A549 (cell line): Measurements from ENCODE around the gene CCDC170. TPM values are rescaled to one million over a fixed set of nuclear protein-coding genes. Genes with fewer than 3 reads are reported as not detected.

Experiments
- ATAC-seq, 2 experiments: fragments of 200-7000 bp in 1 of 2; fragments of >200 bp in 1 of 2; cut with Nextera tagmentation in 1 of 2; cut with Tn5 transposase in 1 of 2; 3 replicates each; pipeline versions ENCODE4 v1.8.0 to v1.9.1; 2018 to 2020; ENCODE audit warnings: mild to moderate bottlenecking in 1 of 2, moderate library complexity in 1 of 2
- CTCF ChIA-PET: fragments of 300-600 bp; sonication (Branson Sonifier 250); formaldehyde crosslinking; extraction: SDS; loops from one replicate; lab custom pipeline; 2021; ENCODE audit warnings: antibody characterized with exemption, inconsistent platforms; lab: Yijun Ruan, JAX
- POLR2A ChIA-PET: fragments of 350-600 bp; formaldehyde crosslinking; extraction: SDS; loops from one replicate; lab custom pipeline; 2021; ENCODE audit warnings: antibody characterized with exemption, inconsistent platforms; lab: Yijun Ruan, JAX
- DNase-seq, 2 experiments: peaks; one replicate each; pipeline versions ENCODE4 v3.0.0 to v3.0.0-alpha.2; 2011 to 2016; ENCODE audit warnings: low read depth in 1 of 2, low spot score in 1 of 2
- FAIRE-seq: peaks from 2 replicates; lab custom pipeline; 2011; peaks lifted over from hg19 to GRCh38; lab: Jason Lieb, UNC
- H3K27ac ChIP-seq, 2 experiments: fragments of >200 bp; sonication (Bioruptor Twin); formaldehyde crosslinking; 3 replicates each; pipeline ENCODE4 v1.5.1; 2016 to 2017
- H3K4me1 ChIP-seq: fragments of >200 bp; sonication (Bioruptor Twin); formaldehyde crosslinking; 3 replicates; pipeline ENCODE4 v1.6.1; 2016
- H3K4me2 ChIP-seq: fragments of >200 bp; sonication (Bioruptor Twin); formaldehyde crosslinking; 3 replicates; pipeline ENCODE4 v1.6.1; 2016
- H3K4me3 ChIP-seq: fragments of >200 bp; sonication (Bioruptor Twin); formaldehyde crosslinking; 3 replicates; pipeline ENCODE4 v1.5.1; 2016
- H3K9me3 ChIP-seq: fragments of >200 bp; sonication (Bioruptor Twin); formaldehyde crosslinking; 3 replicates; pipeline ENCODE4 v1.6.1; 2016
- ATOH8 ChIP-seq: fragments of 250-450 bp; sonication (Bioruptor Pico); IDR thresholded peaks from 2 replicates; pipeline ENCODE4 v1.5.0; 2020; ENCODE audit warnings: low read depth, mild to moderate bottlenecking, moderate library complexity
- BCL3 ChIP-seq: fragments of >200 bp; sonication (Bioruptor Twin); formaldehyde crosslinking; IDR thresholded peaks from 3 replicates; pipeline ENCODE4 v1.6.1; 2016
- CBX8 ChIP-seq: fragments of 200-600 bp; sonication (generic); IDR thresholded peaks from 2 replicates; pipeline ENCODE4 v1.6.1; 2016
- CHD2 ChIP-seq: fragments of 150-350 bp; IDR thresholded peaks from 2 replicates; pipeline ENCODE4 v1.6.1; 2014; ENCODE audit warnings: low read length; ENCODE audit not compliant: partially characterized antibody
- CHD4 ChIP-seq: fragments of 200-600 bp; sonication (generic); IDR thresholded peaks from 2 replicates; pipeline ENCODE4 v1.6.1; 2016; ENCODE audit warnings: antibody characterized with exemption, mild to moderate bottlenecking, borderline replicate concordance
- CTCF ChIP-seq: fragments of >200 bp; sonication (Bioruptor Twin); formaldehyde crosslinking; IDR thresholded peaks from 3 replicates; pipeline ENCODE4 v1.5.1; 2016
- EHF ChIP-seq: fragments of 250-450 bp; sonication (Bioruptor Pico); IDR thresholded peaks from 2 replicates; pipeline ENCODE4 v1.5.0; 2020; ENCODE audit warnings: mild to moderate bottlenecking
- ELK1 ChIP-seq: fragments of 150-350 bp; IDR thresholded peaks from 2 replicates; pipeline ENCODE4 v1.6.1; 2014; ENCODE audit warnings: low read depth, mild to moderate bottlenecking, low read length
- EP300 ChIP-seq, 2 experiments: fragments of >200 bp; sonication (Bioruptor Twin); formaldehyde crosslinking; IDR thresholded peaks; 2 replicates in 1 of 2; 3 replicates in 1 of 2; pipeline ENCODE4 v1.6.1; 2016 to 2017
- ESRRA ChIP-seq: fragments of 150-350 bp; IDR thresholded peaks from 2 replicates; pipeline ENCODE4 v1.6.1; 2014; ENCODE audit warnings: mild to moderate bottlenecking, low read length, borderline replicate concordance
- FOSB ChIP-seq: fragments of 250-450 bp; sonication (Bioruptor Pico); IDR thresholded peaks from 2 replicates; pipeline ENCODE4 v1.5.0; 2020; ENCODE audit warnings: mild to moderate bottlenecking, moderate library complexity
- FOXS1 ChIP-seq: fragments of 250-450 bp; sonication (Bioruptor Pico); IDR thresholded peaks from 2 replicates; pipeline ENCODE4 v1.5.0; 2020; ENCODE audit warnings: mild to moderate bottlenecking, moderate library complexity
- GATA3 ChIP-seq: IDR thresholded peaks from 2 replicates; pipeline ENCODE4 v1.6.1; 2012; ENCODE audit warnings: borderline replicate concordance
- HES2 ChIP-seq: fragments of >200 bp; sonication (Bioruptor Twin); formaldehyde crosslinking; IDR thresholded peaks from 2 replicates; pipeline ENCODE4 v1.6.1; 2016
- HMGXB4 ChIP-seq: fragments of 250-450 bp; sonication (Bioruptor Pico); IDR thresholded peaks from 2 replicates; pipeline ENCODE4 v1.5.0; 2021; ENCODE audit warnings: mild to moderate bottlenecking, moderate library complexity, borderline replicate concordance
- JUN ChIP-seq, 2 experiments: fragments of >200 bp; sonication (Bioruptor Twin); formaldehyde crosslinking; IDR thresholded peaks; 2 replicates in 1 of 2; 3 replicates in 1 of 2; pipeline ENCODE4 v1.6.1; 2016 to 2017
- JUNB ChIP-seq: fragments of >200 bp; sonication (Bioruptor Twin); formaldehyde crosslinking; IDR thresholded peaks from 2 replicates; pipeline ENCODE4 v1.6.1; 2016
- MAZ ChIP-seq: fragments of 150-350 bp; IDR thresholded peaks from 2 replicates; pipeline ENCODE4 v1.6.1; 2014; ENCODE audit warnings: antibody characterized with exemption, low read depth, low read length, borderline replicate concordance
- NFE2L2 ChIP-seq: fragments of 150-350 bp; conservative IDR thresholded peaks from 2 replicates; pipeline ENCODE4 v1.6.1; 2014; ENCODE audit warnings: low read length
- PBX3 ChIP-seq: IDR thresholded peaks from 2 replicates; pipeline ENCODE4 v1.6.1; 2012
- PHF8 ChIP-seq: fragments of 200-600 bp; sonication (generic); IDR thresholded peaks from 2 replicates; pipeline ENCODE4 v1.6.1; 2016; ENCODE audit warnings: low read depth, mild to moderate bottlenecking, antibody characterized with exemption, moderate library complexity, borderline replicate concordance
- POLR2AphosphoS2 ChIP-seq: conservative IDR thresholded peaks from 2 replicates; pipeline ENCODE4 v1.6.1; 2012; ENCODE audit warnings: low read length, improper control_type of control experiment, inconsistent platforms
- RAD21 ChIP-seq, 2 experiments: fragments of >200 bp in 1 of 2; sonication (Bioruptor Twin) in 1 of 2; formaldehyde crosslinking in 1 of 2; IDR thresholded peaks in 1 of 2; conservative IDR thresholded peaks in 1 of 2; 2 replicates in 1 of 2; 3 replicates in 1 of 2; pipeline ENCODE4 v1.6.1; 2012 to 2018; ENCODE audit warnings: inconsistent platforms in 1 of 2
- RFX5 ChIP-seq: fragments of 450-650 bp; IDR thresholded peaks from 2 replicates; pipeline ENCODE4 v1.7.1; 2014; ENCODE audit warnings: antibody characterized with exemption, mild to moderate bottlenecking, moderate library complexity
- ZC3H11A ChIP-seq: fragments of 450-650 bp; IDR thresholded peaks from 2 replicates; pipeline ENCODE4 v1.6.1; 2014; ENCODE audit warnings: antibody characterized with exemption, mild to moderate bottlenecking
- ZFP36 ChIP-seq: fragments of 450-650 bp; IDR thresholded peaks from 2 replicates; pipeline ENCODE4 v1.6.1; 2014; ENCODE audit warnings: borderline replicate concordance; ENCODE audit not compliant: partially characterized antibody
- ZSCAN20 ChIP-seq: fragments of 250-450 bp; sonication (Bioruptor Pico); IDR thresholded peaks from 2 replicates; pipeline ENCODE4 v1.8.0; 2022; ENCODE audit warnings: mild to moderate bottlenecking, moderate library complexity
- WGBS: methylation state at CpG from one replicate; pipeline ENCODE4 v1.1.6; 2017; ENCODE audit errors: missing lambda C conversion rate; 5-methylcytosine and 5-hydroxymethylcytosine counted together
- polyA plus RNA-seq, 4 experiments: library from polyadenylated mRNA; depleted of rRNA in 3 of 4; stranded (reverse); fragments of >200 nt; fragmentation: RNase III in 1 of 4; extraction: RNeasy Plus Mini Kit Qiagen cat#74134 plus additional on column Dnase treatment in 1 of 4; gene quantifications; 2 replicates in 3 of 4; 3 replicates in 1 of 4; pipeline ENCODE4 v1.2.3, GENCODE V29; 2011 to 2017

CCDC170 gene
- polyA plus RNA-seq, 2 of the 4 experiments (the other 2 are of a cell fraction) = 0.09 to 0.61 TPM

GRCh38 chr6:151656392-151656791 is 162.6 kb downstream of the CCDC170 start (continued):
- TF ChIP-seq PHF8 (no peak), FOXS1 (no peak), CTCF (no peak), CBX8 (no peak), ESRRA (no peak), ZC3H11A (no peak), RAD21 (conservative IDR thresholded peaks at IDR 0.05 in 1 of 2, IDR thresholded peaks at IDR 0.05 in 1 of 2) (no peak), POLR2AphosphoS2 (no peak), ZSCAN20 (CRISPR knock-in tag) (no peak), JUNB (no peak)

- WGBS = 22% methylated on average over 4 of the region's 4 CpGs
- CTCF ChIA-PET = no interaction called here
- H3K4me2 ChIP-seq = no peak overlapping the region
- H3K4me3 ChIP-seq = no peak overlapping the region
- ATAC-seq (no peak), FAIRE-seq (no peak)
- no peak overlapping the region for H3K27ac ChIP-seq
- H3K9me3 ChIP-seq = no peaks in the 10 kb centered on the region; the same call in 1 of the 3 replicates
- H3K4me1 ChIP-seq = no peaks in the 10 kb centered on the region
- TF ChIP-seq RFX5 = no peak
- no peak for TF ChIP-seq ELK1
- no peak for TF ChIP-seq ZFP36
- no peak for TF ChIP-seq ATOH8 (CRISPR knock-in tag)
- no peak for TF ChIP-seq EHF (CRISPR knock-in tag)
- TF ChIP-seq FOSB (CRISPR knock-in tag) = no peak
- TF ChIP-seq JUN (IDR thresholded peaks at IDR 0.05) = no peak
- TF ChIP-seq EP300 (IDR thresholded peaks at IDR 0.05) = no peak
- no peak for TF ChIP-seq GATA3
- no peak for TF ChIP-seq CHD2
- no peak for TF ChIP-seq CHD4
- no peak for TF ChIP-seq JUNB
- no peak for TF ChIP-seq HES2
- no peak for TF ChIP-seq PBX3
- TF ChIP-seq HMGXB4 = no peak
- no peak for TF ChIP-seq NFE2L2
- TF ChIP-seq MAZ = no peak
- TF ChIP-seq BCL3 = no peak
- TF ChIP-seq, all 56 proteins: peak for 0
- no peak for DNase-seq
- POLR2A ChIA-PET = no interaction called here
Observed at GRCh38 chr6:151658091-151658490, 164.3 kb downstream of the CCDC170 start.
